Measurements from ENCODE around the gene KRTAP9-2. TPM values are rescaled to one million over a fixed set of nuclear protein-coding genes. Genes with fewer than 3 reads are reported as not detected.
"Not testable (repeated sequence)": the region's sequence is repeated elsewhere in the genome, so short reads cannot be mapped to it uniquely, and the experiment has no call there.

Gene KRTAP9-2
- total RNA-seq, 1 donor from 2014 or later: not detected

DNA sequence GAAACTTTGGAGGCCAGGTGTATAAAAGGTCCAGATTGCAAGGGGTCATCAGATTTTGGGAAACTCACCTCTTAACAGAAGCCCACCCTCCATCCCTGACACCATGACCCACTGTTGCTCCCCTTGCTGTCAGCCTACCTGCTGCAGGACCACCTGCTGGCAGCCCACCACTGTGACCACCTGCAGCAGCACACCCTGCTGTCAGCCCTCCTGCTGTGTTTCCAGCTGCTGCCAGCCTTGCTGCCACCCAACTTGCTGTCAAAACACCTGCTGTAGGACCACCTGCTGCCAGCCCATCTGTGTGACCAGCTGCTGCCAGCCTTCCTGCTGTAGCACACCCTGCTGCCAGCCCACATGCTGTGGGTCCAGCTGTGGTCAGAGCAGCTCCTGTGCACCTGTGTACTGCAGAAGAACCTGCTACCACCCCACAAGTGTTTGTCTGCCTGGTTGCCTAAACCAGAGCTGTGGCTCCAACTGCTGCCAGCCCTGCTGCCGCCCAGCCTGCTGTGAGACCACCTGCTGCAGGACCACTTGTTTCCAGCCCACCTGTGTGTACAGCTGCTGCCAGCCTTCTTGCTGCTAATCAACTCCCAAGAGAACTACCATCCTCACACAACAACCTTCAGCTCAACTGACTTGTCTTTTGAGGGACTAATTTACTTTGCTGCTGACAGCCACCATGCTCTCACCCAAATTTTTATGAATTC lies 6.1 kb downstream of the KRTAP9-2 start, which contains the start of gene KRTAP9-3:
KRTAP9-3 (plus strand) TSS at position 51 of the 707 bp plus-strand sequence; CDS start at position 104, 53 bp downstream.
- not testable (repeated sequence) for DNase-seq (ENCODE audit: low read depth, low spot score)

DNA sequence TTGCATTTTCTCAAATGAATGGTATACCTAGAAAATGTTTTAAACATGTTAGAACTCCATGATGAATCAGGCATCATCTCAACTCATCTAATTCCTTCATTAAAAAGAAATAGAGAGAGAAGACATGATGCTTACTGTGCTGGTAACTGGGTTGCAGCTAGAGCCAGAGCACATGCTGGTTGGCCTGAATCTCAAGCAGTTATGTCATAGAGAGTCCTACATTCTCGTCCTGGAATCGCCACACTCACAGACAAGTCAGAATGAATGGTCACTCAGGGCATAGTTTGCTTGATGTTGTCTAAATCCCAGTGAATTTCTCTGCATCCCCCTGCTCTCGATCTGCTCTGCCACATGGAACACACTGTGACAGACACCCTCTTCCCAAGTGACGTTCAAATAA lies 10.7 kb downstream of the KRTAP9-2 start:
- DNase-seq (ENCODE audit: low read depth, low spot score): not testable (repeated sequence)

DNA sequence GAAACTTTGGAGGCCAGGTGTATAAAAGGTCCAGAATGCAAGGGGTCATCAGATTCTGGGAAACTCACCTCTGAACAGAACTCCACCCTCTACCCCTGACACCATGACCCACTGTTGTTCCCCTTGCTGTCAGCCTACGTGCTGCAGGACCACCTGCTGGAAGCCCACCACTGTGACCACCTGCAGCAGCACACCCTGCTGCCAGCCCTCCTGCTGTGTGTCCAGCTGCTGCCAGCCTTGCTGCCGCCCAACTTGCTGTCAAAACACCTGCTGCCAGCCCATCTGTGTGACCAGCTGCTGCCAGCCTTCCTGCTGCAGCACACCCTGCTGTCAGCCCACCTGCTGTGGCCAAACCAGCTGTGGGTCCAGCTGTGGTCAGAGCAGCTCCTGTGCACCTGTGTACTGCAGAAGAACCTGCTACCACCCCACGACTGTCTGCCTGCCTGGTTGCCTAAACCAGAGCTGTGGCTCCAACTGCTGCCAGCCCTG lies 11.5 kb downstream of the KRTAP9-2 start, which contains the start of gene KRTAP9-8:
KRTAP9-8 (plus strand) TSS at position 51 of the 489 bp plus-strand sequence; CDS start at position 104, 53 bp downstream.
- not testable (repeated sequence) for DNase-seq (ENCODE audit: low read depth, low spot score)

DNA sequence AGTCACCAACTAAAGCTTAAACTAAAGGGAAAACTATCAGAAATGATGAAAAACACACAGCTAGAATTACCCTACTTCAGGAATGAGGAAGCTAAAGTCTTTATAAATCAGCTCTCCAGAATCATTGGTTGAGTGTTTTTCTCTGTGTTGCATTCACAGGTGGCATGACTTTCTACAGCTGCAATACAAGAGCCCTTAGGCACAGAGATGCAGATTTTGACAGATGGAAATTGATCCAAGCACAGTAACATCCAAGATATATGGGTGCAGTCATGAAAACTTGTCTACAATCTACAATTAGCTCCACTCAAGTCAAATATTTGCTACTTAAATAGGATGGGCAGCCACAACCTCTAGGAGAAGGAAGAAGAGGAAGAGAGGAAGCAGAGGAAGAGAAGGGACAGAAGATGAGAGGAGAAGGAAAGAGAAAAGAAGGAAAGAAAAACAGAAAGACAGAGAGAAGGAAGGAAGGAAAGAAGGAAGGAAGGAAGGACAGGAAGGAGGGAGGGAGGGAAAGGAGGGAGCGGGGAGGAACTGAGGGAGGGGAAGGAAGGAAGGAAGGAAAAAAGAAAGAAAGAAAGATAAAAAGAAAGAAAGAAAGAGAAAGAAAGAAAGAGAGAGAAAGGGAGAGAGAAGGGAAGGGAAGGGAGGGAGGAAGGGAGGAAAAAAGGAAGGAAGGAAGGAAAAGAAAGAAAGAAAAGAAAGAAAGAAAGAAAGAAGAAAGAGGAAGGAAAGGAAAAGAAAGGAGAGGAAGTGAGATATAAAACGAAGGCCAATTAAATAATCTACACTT lies 20.7 kb downstream of the KRTAP9-2 start:
- not testable (repeated sequence) for DNase-seq (ENCODE audit: low read depth, low spot score)

DNA sequence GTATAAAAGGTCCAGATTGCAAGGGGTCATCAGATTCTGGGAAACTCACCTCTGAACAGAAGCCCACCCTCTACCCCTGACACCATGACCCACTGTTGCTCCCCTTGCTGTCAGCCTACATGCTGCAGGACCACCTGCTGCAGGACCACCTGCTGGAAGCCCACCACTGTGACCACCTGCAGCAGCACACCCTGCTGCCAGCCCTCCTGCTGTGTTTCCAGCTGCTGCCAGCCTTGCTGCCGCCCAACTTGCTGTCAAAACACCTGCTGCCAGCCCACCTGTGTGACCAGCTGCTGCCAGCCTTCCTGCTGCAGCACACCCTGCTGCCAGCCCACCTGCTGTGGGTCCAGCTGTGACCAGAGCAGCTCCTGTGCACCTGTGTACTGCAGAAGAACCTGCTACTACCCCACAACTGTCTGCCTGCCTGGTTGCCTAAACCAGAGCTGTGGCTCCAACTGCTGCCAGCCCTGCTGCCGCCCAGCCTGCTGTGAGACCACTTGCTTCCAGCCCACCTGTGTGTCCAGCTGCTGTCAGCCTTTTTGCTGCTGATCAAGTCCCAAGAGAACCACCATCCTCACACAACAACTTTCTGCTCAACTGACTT lies 23.3 kb downstream of the KRTAP9-2 start, which contains the start of gene KRTAP9-4:
KRTAP9-4 (plus strand) TSS at position 51 of the 604 bp plus-strand sequence; CDS start at position 85, 34 bp downstream.
- DNase-seq (ENCODE audit: low read depth, low spot score): not testable (repeated sequence)

DNA sequence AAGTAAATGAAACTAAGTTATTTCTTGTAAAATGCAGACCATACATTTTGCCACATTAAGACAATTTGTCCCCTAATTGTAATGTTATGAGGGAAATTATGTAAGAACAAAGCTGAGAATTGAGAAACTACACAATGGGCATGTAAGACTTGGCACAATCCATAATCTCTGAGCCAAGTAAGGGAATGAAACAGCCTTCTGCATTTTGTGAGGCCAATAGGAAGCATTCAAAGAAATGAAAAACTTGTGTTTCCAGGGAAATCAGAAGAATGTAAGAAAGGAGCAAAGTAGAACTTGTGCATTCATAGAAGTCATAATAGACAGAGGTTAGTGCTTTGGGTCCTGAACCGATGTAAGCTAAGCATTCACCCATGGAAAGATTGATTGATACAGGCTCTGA lies 24.8 kb downstream of the KRTAP9-2 start:
- no peak for DNase-seq (ENCODE audit: low read depth, low spot score)

DNA sequence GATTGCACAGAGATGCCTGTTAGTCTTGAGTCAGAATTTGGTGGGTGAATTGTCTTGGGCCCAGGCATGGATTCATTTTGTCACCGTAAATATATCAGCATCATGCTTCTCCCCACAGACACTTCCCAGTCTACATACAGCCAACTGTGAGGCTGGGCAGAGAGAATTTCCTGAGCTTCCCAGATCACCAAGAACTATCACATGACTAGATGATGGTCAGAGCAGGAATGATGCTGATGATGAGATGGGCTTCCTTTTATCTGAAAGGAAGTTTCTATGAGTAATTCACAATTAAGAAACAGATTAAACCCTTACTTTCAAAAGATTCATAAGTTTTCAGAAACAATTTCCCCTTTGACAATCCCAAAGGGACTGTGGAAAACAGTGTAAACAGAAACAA lies 28.4 kb downstream of the KRTAP9-2 start:
- DNase-seq (ENCODE audit: low read depth, low spot score): no peak

DNA sequence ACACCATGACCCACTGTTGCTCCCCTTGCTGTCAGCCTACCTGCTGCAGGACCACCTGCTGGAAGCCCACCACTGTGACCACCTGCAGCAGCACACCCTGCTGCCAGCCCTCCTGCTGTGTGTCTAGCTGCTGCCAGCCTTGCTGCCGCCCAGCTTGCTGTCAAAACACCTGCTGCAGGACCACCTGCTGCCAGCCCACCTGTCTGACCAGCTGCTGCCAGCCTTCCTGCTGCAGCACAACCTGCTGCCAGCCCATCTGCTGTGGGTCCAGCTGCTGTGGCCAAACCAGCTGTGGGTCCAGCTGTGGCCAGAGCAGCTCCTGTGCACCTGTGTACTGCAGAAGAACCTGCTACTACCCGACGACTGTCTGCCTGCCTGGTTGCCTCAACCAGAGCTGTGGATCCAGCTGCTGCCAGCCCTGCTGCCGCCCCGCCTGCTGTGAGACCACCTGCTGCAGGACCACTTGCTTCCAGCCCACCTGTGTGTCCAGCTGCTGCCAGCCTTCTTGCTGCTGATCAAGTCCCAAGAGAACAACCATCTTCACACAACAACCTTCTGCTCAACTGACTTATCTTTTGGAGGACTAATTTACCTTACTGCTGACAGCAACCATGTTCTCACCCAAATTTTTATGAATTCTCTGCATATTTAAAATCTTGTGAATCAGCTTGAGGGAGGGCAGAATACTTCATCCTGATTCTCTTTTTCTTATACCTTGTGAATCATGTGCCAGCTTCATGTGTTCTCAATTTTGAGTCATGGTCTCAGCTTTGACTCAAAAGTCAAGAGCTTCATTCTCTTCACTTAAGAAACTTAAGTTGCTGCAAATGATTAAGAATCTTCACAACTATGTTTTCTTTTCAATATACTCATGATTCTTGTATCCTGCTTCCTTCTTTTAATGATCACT lies 29.2 kb downstream of the KRTAP9-2 start, which contains the start of gene KRTAP9-9:
KRTAP9-9 (plus strand) TSS at position 4 of the 910 bp plus-strand sequence.
- not testable (repeated sequence) for DNase-seq (ENCODE audit: low read depth, low spot score)

DNA sequence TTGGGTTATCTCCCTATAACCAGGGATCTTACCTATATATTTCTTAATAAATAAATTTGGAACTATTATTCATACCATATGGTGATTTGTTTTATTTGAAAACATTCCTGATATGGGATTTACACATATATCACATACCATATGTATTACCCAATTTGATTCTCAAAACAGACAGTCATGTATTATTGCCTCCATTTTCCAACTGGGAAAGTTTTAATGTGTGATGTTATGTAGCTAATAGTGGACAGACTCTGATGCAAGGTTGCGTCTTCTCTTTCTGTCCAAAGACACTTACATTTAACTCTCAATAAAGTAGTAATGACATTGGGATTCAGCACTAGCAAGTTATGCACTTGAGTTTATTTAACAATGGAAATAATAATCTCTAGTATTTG lies 29.8 kb downstream of the KRTAP9-2 start:
- DNase-seq (ENCODE audit: low read depth, low spot score): no peak

DNA sequence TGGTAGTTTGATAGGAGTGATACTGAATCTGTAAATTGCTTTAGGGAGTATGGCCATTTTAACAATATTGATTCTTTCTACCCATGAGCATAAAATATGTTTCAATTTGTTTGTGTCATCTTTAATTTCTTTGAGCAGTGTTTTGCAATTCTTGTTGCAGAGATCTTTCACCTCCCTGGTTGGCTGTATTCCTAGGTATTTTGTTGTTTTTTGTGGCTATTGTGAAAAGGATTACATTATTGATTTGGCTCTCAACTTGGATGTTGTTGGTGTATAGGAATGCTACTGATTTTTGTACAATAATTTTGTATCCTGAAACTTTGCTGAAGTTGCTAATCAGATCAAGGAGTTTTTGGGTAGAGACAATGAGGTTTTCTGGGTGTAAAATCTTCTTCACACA lies 32.0 kb downstream of the KRTAP9-2 start:
- DNase-seq (ENCODE audit: low read depth, low spot score): no peak

DNA sequence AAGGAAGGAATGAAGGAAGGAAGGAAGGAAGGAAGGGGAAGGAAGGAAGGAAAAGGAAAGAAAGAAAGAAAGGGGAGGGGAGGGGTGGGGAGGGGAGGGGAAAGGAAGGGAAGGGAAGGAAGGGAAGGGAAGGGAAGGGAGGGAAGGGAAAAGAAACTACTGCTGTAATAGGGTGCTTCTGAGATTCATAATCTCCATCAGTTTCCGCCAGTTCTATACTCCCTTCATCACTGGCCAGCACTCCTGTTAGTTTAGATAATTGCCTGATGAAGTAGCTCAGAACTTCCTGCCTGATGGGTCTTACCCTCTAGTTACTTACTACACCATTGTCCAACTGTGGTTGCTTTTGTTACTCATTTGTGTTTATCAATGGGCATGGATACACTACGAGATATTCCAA lies 36.8 kb downstream of the KRTAP9-2 start:
- no peak for DNase-seq (ENCODE audit: low read depth, low spot score)

DNA sequence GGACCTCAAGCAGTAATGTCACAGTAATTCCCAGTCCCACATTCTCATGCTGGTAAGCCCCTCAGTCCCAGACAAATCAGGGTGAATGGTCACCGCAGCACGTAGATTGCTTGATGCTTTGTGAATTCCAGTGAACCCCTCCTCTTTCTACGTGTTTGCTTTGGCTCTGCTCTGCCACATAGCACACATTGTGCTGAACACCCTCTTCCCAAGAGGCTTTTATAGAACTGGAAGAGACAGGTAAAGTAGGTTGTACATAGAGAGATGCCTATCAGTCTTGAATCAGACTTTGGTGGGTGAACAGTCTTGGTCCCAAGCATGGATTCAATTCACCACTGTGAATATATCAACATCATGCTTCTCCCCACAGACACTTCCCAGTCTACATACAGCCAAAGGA lies 38.2 kb downstream of the KRTAP9-2 start:
- DNase-seq (ENCODE audit: low read depth, low spot score): no peak

DNA sequence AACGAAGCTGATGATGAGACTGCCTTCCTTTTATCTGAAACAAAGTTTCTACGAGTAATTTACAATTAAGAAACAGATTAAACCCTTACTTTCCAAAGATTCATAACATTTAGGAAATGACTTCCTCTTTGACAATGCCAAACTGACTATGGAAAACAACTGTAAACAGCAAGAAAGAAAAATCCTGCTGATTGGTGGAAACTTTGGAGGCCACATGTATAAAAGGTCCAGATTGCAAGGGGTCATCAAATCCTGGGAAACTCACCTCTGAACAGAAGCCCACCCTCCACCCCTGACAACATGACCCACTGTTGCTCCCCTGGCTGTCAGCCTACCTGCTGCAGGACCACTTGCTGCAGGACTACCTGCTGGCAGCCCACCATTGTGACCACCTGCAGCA lies 38.6 kb downstream of the KRTAP9-2 start, which contains the start of gene KRTAP9-6:
KRTAP9-6 (plus strand) TSS at position 301 of the 400 bp plus-strand sequence; CDS start at position 301, 0 bp downstream.
- no peak for DNase-seq (ENCODE audit: low read depth, low spot score)

DNA sequence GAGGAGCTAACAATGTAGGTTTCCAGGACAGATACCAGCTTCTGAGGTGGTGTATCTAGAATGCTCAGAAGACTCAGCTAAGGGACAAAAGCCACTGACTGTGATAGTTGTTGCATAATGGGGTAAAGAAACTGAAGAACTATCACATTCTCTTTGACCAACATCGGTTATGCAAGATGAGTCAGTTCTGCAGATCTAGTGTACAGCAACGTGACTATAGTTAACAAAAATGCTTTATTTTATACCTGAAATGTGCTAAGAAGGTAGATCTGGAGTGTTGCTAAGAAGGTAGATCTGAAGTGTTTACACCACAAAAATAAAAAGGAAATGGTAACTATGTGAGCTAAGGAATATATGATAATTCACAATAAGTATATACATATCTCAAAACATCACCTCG lies 41.3 kb downstream of the KRTAP9-2 start:
- no peak for DNase-seq (ENCODE audit: low read depth, low spot score)

DNA sequence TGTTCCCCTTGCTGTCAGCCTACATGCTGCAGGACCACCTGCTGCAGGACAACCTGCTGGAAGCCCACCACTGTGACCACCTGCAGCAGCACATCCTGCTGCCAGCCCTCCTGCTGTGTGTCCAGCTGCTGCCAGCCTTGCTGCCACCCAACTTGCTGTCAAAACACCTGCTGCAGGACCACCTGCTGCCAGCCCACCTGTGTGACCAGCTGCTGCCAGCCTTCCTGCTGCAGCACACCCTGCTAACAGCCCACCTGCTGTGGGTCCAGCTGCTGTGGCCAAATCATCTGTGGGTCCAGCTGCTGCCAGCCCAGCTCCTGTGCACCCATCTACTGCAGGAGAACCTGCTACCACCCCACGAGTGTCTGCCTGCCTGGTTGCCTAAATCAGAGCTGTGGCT lies 44.9 kb downstream of the KRTAP9-2 start:
- not testable (repeated sequence) for DNase-seq (ENCODE audit: low read depth, low spot score)

DNA sequence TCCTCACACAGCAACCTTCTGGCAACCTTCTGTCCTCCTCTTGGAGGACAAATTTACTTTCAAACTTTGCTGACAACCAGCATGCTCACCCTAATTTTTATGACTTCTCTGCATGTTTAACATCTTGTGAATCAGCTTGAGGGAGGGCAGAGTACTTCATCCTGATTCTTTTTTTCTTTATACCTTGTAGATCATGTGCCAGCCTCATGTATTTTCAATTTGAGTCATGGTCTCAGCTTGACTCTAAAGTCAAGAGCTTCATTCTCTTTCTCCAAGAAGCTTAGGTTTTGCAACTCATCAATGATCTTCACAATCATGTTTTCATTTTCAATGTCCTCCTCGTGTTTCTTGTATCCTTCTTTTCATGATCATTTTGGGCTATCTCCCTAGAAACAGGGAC lies 45.4 kb downstream of the KRTAP9-2 start:
- no peak for DNase-seq (ENCODE audit: low read depth, low spot score)

DNA sequence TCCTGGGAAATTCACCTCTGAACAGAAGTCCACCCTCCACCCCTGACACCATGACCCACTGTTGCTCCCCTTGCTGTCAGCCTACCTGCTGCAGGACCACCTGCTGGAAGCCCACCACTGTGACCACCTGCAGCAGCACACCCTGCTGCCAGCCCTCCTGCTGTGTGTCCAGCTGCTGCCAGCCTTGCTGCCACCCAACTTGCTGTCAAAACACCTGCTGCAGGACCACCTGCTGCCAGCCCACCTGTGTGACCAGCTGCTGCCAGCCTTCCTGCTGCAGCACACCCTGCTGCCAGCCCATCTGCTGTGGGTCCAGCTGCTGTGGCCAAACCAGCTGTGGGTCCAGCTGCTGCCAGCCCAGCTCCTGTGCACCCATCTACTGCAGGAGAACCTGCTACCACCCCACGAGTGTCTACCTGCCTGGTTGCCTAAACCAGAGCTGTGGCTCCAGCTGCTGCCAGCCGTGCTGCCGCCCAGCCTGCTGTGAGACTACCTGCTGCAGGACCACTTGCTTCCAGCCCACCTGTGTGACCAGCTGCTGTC lies 49.3 kb downstream of the KRTAP9-2 start, which contains the start of gene KRTAP9-7:
KRTAP9-7 (plus strand) TSS at position 51 of the 543 bp plus-strand sequence; CDS start at position 51, 0 bp downstream.
- DNase-seq (ENCODE audit: low read depth, low spot score): not testable (repeated sequence)
